Measurements from ENCODE around the gene IGF1. TPM values are rescaled to one million over a fixed set of nuclear protein-coding genes. Genes with fewer than 3 reads are reported as not detected.

Gene IGF1
- total RNA-seq, 4 donors from 2014 or later: 50.0 to 262 (median 78.1) TPM

- Histone ChIP-seq H3K27me3 (no peaks in the 10 kb centered on the region), H3K9me3 (no peaks in the 10 kb centered on the region), H3K27ac (no peak overlapping the region), H3K4me1 (no peaks in the 10 kb centered on the region), H3K4me3 (no peak overlapping the region), H3K36me3 (no peaks in the 10 kb centered on the region)
- no peak for DNase-seq (ENCODE audit: low spot score in 2 of 2)
- TF ChIP-seq POLR2A (IDR thresholded peaks at IDR 0.05) (no peak), EP300 (IDR thresholded peaks at IDR 0.05) (no peak), CTCF (IDR thresholded peaks at IDR 0.05) (no peak)
Observed at GRCh38 chr12:102376781-102377180, 103.6 kb downstream of the IGF1 start.

- WGBS, 2 donors: 76 to 90% methylated on average over 5 of the region's 5 CpGs
Observed at GRCh38 chr12:102376181-102376747, 104.1 kb downstream of the IGF1 start.

GRCh38 chr12:102374190-102374589 is 106.2 kb downstream of the IGF1 start:
- no peaks in the 10 kb centered on the region for H3K36me3 ChIP-seq
- no peaks in the 10 kb centered on the region for H3K4me1 ChIP-seq
- no peaks in the 10 kb centered on the region for H3K27me3 ChIP-seq
- no peak for TF ChIP-seq CTCF (IDR thresholded peaks at IDR 0.05)
- TF ChIP-seq POLR2A (IDR thresholded peaks at IDR 0.05): no peak
- TF ChIP-seq EP300 (IDR thresholded peaks at IDR 0.05): no peak
- no peak for DNase-seq (ENCODE audit: low spot score in 2 of 2)
- no peak overlapping the region for H3K4me3 ChIP-seq
- no peaks in the 10 kb centered on the region for H3K9me3 ChIP-seq
- WGBS, 2 donors: 73 to 84% methylated on average over 1 of the region's 1 CpG
- no peak overlapping the region for H3K27ac ChIP-seq

More at GRCh38 chr12:102376181-102376747, 104.1 kb downstream of the IGF1 start:
- Histone ChIP-seq H3K9me3 (no peaks in the 10 kb centered on the region), H3K4me3 (no peak overlapping the region), H3K27ac (no peak overlapping the region), H3K36me3 (no peaks in the 10 kb centered on the region), H3K27me3 (no peaks in the 10 kb centered on the region), H3K4me1 (no peaks in the 10 kb centered on the region)
- no peak for DNase-seq (ENCODE audit: low spot score in 2 of 2)
- TF ChIP-seq POLR2A (IDR thresholded peaks at IDR 0.05) (no peak), CTCF (IDR thresholded peaks at IDR 0.05) (no peak), EP300 (IDR thresholded peaks at IDR 0.05) (no peak)

GRCh38 chr12:102372087-102372486 is 108.3 kb downstream of the IGF1 start:
- Histone ChIP-seq H3K36me3 (no peaks in the 10 kb centered on the region), H3K9me3 (no peaks in the 10 kb centered on the region), H3K27me3 (no peaks in the 10 kb centered on the region), H3K4me3 (no peak overlapping the region), H3K27ac (no peak overlapping the region), H3K4me1 (no peaks in the 10 kb centered on the region)
- WGBS, 2 donors: 37 to 44% methylated on average over 3 of the region's 3 CpGs
- DNase-seq (ENCODE audit: low spot score in 2 of 2): no peak
- TF ChIP-seq EP300 (IDR thresholded peaks at IDR 0.05) (no peak), POLR2A (IDR thresholded peaks at IDR 0.05) (no peak), CTCF (IDR thresholded peaks at IDR 0.05) (no peak)

GRCh38 chr12:102371165-102371564 is 109.2 kb downstream of the IGF1 start:
- H3K4me3 ChIP-seq: no peak overlapping the region
- WGBS, 2 donors: 64 to 78% methylated on average over 2 of the region's 2 CpGs
- H3K27me3 ChIP-seq: no peaks in the 10 kb centered on the region
- H3K27ac ChIP-seq: no peak overlapping the region
- no peaks in the 10 kb centered on the region for H3K9me3 ChIP-seq
- TF ChIP-seq CTCF (IDR thresholded peaks at IDR 0.05): no peak
- TF ChIP-seq EP300 (IDR thresholded peaks at IDR 0.05): no peak
- TF ChIP-seq POLR2A (IDR thresholded peaks at IDR 0.05): no peak
- H3K36me3 ChIP-seq: no peaks in the 10 kb centered on the region
- H3K4me1 ChIP-seq: no peaks in the 10 kb centered on the region
- DNase-seq (ENCODE audit: low spot score in 2 of 2): no peak

All from tibial nerve (tissue), 4 donors.